ENCODE results near the gene BNC2. TPM values are rescaled to one million over a fixed set of nuclear protein-coding genes. Genes with fewer than 3 reads are reported as not detected.
A peak's percentile ranks its signal among the peaks of the same experiment; 100 is the strongest.

BNC2 gene
- total RNA-seq, 1 donor from 2014 or later = 5.4 TPM

DNA sequence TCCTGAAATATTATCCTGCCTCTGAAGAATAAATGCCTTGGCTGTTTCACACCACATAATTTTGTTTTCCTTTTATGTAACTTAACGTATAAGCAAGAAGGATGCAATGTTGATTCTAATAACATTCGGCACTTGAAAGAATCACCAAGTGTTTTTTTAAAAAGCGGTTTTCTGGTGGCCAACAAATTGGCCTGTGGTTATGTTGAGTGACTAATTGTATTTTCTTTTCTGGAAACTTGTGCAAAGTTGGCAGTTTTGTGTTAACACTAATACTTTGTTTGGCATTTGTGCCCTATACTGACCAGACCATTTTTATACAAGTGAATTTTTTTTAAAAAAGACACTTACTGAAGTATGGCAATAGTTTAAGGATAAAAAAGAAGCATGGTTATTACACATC lies 452.7 kb downstream of the BNC2 start:
- Mint-ChIP-seq H3K27me3 (ENCODE audit: low read depth) (no peaks in the 10 kb centered on the region), H3K4me1 (peaks cover 77% of the 10 kb centered on the region), H3K9me3 (peaks cover 1% of the 10 kb centered on the region), H3K4me3 (peak overlapping the region; percentile 3), H3K36me3 (ENCODE audit: low read depth) (no peaks in the 10 kb centered on the region), H3K27ac (ENCODE audit: unreplicated experiment) (peak overlapping the region; percentile 76)
- TF ChIP-seq CTCF (conservative IDR thresholded peaks at IDR 0.05) = no peak
- DNase-seq (ENCODE audit: low read depth, low spot score) = no peak

GRCh38 chr9:16417161-16417560 lies 453.3 kb downstream of the BNC2 start:
- H3K27me3 Mint-ChIP-seq (ENCODE audit: low read depth) = no peaks in the 10 kb centered on the region
- no peaks in the 10 kb centered on the region for H3K36me3 Mint-ChIP-seq (ENCODE audit: low read depth)
- peak overlapping the region; percentile 3 for H3K4me3 Mint-ChIP-seq
- H3K27ac Mint-ChIP-seq (ENCODE audit: unreplicated experiment) = peak overlapping the region; percentile 76
- H3K4me1 Mint-ChIP-seq = peaks cover 72% of the 10 kb centered on the region
- no peaks in the 10 kb centered on the region for H3K9me3 Mint-ChIP-seq
- DNase-seq (ENCODE audit: low read depth, low spot score) = no peak
- TF ChIP-seq CTCF (conservative IDR thresholded peaks at IDR 0.05) = no peak

DNA sequence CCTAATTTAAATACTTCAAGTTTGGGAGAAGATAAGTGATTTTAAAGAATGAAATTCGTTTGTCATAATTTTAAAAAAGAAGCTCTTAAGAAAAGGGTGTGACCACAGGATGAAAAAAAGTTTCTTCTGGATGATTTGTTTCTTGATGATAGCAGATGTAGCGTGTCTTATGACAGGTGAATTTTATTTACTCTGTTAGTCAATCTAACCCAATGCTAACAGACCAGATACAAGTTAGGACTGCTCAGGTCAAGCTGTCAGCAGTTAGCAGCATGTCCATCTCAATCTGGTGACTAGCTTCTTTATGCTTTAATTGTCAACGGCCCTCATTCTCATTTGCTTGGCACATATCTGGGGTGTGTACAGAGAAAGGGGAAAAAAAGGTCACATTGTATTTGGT lies 456.0 kb downstream of the BNC2 start:
- Mint-ChIP-seq H3K4me1 (peaks cover 56% of the 10 kb centered on the region), H3K9me3 (no peaks in the 10 kb centered on the region), H3K27me3 (ENCODE audit: low read depth) (no peaks in the 10 kb centered on the region)

GRCh38 chr9:16413509-16414016 lies 456.9 kb downstream of the BNC2 start:
- no peak overlapping the region for H3K27ac Mint-ChIP-seq (ENCODE audit: unreplicated experiment)
- peaks cover 53% of the 10 kb centered on the region for H3K4me1 Mint-ChIP-seq
- no peaks in the 10 kb centered on the region for H3K27me3 Mint-ChIP-seq (ENCODE audit: low read depth)
- H3K36me3 Mint-ChIP-seq (ENCODE audit: low read depth) = no peaks in the 10 kb centered on the region
- no peak for DNase-seq (ENCODE audit: low read depth, low spot score)
- no peak for TF ChIP-seq CTCF (conservative IDR thresholded peaks at IDR 0.05)
- no peak overlapping the region for H3K4me3 Mint-ChIP-seq
- no peaks in the 10 kb centered on the region for H3K9me3 Mint-ChIP-seq

More for the DNA sequence above, 456.0 kb downstream of the BNC2 start:
- no peaks in the 10 kb centered on the region for H3K36me3 Mint-ChIP-seq (ENCODE audit: low read depth)
- no peak overlapping the region for H3K4me3 Mint-ChIP-seq
- H3K27ac Mint-ChIP-seq (ENCODE audit: unreplicated experiment) = no peak overlapping the region
- TF ChIP-seq CTCF (conservative IDR thresholded peaks at IDR 0.05) = no peak
- no peak for DNase-seq (ENCODE audit: low read depth, low spot score)

DNA sequence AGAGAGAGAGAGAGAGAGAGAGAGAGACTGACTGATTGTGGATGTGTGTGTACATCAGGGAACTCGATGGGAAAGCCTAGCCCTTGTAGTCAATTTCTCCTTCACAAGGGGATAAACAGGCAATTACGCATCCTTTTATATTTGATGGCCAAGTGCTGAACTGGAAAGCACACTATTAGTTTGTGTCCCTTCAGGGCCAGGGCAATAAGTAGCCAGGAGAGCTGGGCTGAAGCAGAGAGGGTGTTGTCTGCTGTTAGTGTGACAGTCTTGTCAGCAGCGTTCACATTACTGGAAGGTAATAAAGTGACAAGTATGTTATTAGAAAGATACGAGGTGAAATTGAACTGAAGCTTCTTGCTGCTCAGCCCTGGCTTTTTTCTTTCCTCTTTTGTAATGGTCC lies 457.7 kb downstream of the BNC2 start:
- no peaks in the 10 kb centered on the region for H3K36me3 Mint-ChIP-seq (ENCODE audit: low read depth)
- DNase-seq (ENCODE audit: low read depth, low spot score) = no peak
- no peak for TF ChIP-seq CTCF (conservative IDR thresholded peaks at IDR 0.05)

More for the DNA sequence above, 457.7 kb downstream of the BNC2 start:
- Mint-ChIP-seq H3K27me3 (ENCODE audit: low read depth) (no peaks in the 10 kb centered on the region), H3K9me3 (no peaks in the 10 kb centered on the region), H3K27ac (ENCODE audit: unreplicated experiment) (no peak overlapping the region), H3K4me3 (no peak overlapping the region), H3K4me1 (peaks cover 48% of the 10 kb centered on the region)
